Neuronal stem cell (in vitro differentiated cells): ENCODE measurements around the gene PRRX2.
"Not testable (repeated sequence)": the region's sequence is repeated elsewhere in the genome, so short reads cannot be mapped to it uniquely, and the experiment has no call there.

Experiments
- DNase-seq: peaks from one replicate; pipeline ENCODE4 v3.0.0-alpha.2; 2013; ENCODE audit warnings: low spot score
- H2AFZ ChIP-seq: one replicate; pipeline ENCODE4 v1.6.1; 2013; ENCODE audit warnings: mild to moderate bottlenecking, low read length, inconsistent platforms
- H2AK5ac ChIP-seq: 2 replicates; pipeline ENCODE4 v1.6.1; 2013; ENCODE audit warnings: low read depth, mild to moderate bottlenecking, inconsistent platforms, low read length, moderate library complexity, mixed read lengths
- H2BK120ac ChIP-seq: 2 replicates; pipeline ENCODE4 v1.6.1; 2013; ENCODE audit warnings: low read depth, mild to moderate bottlenecking, inconsistent platforms, low read length, moderate library complexity, mixed read lengths
- H2BK12ac ChIP-seq: one replicate; pipeline ENCODE4 v1.6.1; 2013; ENCODE audit warnings: low read length, inconsistent platforms
- H2BK15ac ChIP-seq: 2 replicates; pipeline ENCODE4 v1.6.1; 2013; ENCODE audit warnings: mild to moderate bottlenecking, low read length, inconsistent platforms, mixed read lengths
- H2BK5ac ChIP-seq: one replicate; pipeline ENCODE4 v1.6.1; 2013; ENCODE audit warnings: inconsistent platforms, mild to moderate bottlenecking, low read length, moderate library complexity
- H3K14ac ChIP-seq: one replicate; pipeline ENCODE4 v1.6.1; 2013; ENCODE audit warnings: low read length, inconsistent platforms
- H3K18ac ChIP-seq: 2 replicates; pipeline ENCODE4 v1.6.1; 2013; ENCODE audit warnings: low read length, inconsistent platforms
- H3K23ac ChIP-seq: 2 replicates; pipeline ENCODE4 v1.6.1; 2013; ENCODE audit warnings: low read depth, mild to moderate bottlenecking, mixed read lengths, low read length, inconsistent platforms; ENCODE audit not compliant: poor library complexity
- H3K27ac ChIP-seq: replicated peaks from 3 replicates; pipeline ENCODE4 v1.5.1; 2013; ENCODE audit warnings: low read length, inconsistent platforms
- H3K27me3 ChIP-seq, 3 experiments: 2 replicates each; pipeline ENCODE4 v1.6.1; 2013; ENCODE audit warnings: low read length in 3 of 3, mild to moderate bottlenecking in 2 of 3, inconsistent platforms in 1 of 3, low read depth in 1 of 3, mixed read lengths in 1 of 3, moderate library complexity in 1 of 3; ENCODE audit not compliant: control insufficient read depth in 3 of 3, insufficient read depth in 3 of 3
- H3K36me3 ChIP-seq, 2 donors: replicated peaks in 1 of 2; 2 replicates each; pipeline ENCODE4 v1.6.1; 2013; ENCODE audit warnings: low read length in 2 of 2; ENCODE audit not compliant: control insufficient read depth in 2 of 2, insufficient read depth in 2 of 2
- H3K4ac ChIP-seq: 2 replicates; pipeline ENCODE4 v1.6.1; 2013; ENCODE audit warnings: inconsistent platforms, mild to moderate bottlenecking, low read length, moderate library complexity
- H3K4me1 ChIP-seq, 2 donors: 1 replicate in 1 of 2; 2 replicates in 1 of 2; pipeline ENCODE4 v1.6.1; 2013; ENCODE audit warnings: low read length in 2 of 2, low read depth in 1 of 2; ENCODE audit not compliant: control insufficient read depth in 2 of 2, insufficient read depth in 1 of 2
- H3K4me2 ChIP-seq: one replicate; pipeline ENCODE4 v1.6.1; 2013; ENCODE audit warnings: mild to moderate bottlenecking, low read length, inconsistent platforms; ENCODE audit not compliant: insufficient read depth, poor library complexity, severe bottlenecking
- H3K4me3 ChIP-seq, 2 donors: 2 replicates each; pipeline ENCODE4 v1.5.1; 2013; ENCODE audit warnings: low read length in 2 of 2, mild to moderate bottlenecking in 2 of 2, inconsistent platforms in 1 of 2, moderate library complexity in 1 of 2
- H3K79me1 ChIP-seq: one replicate; pipeline ENCODE4 v1.6.1; 2013; ENCODE audit warnings: low read depth, mild to moderate bottlenecking, inconsistent platforms, low read length, moderate library complexity
- H3K9ac ChIP-seq: one replicate; pipeline ENCODE4 v1.6.1; 2013; ENCODE audit warnings: mild to moderate bottlenecking, low read depth, low read length, inconsistent platforms; ENCODE audit not compliant: poor library complexity
- H3K9me3 ChIP-seq, 2 donors: replicated peaks in 1 of 2; 2 replicates each; pipeline versions ENCODE3 to v1.6.1; 2013; ENCODE audit warnings: low read length in 2 of 2, mild to moderate bottlenecking in 2 of 2, inconsistent platforms in 1 of 2, low read depth in 1 of 2, mixed read lengths in 1 of 2, moderate library complexity in 1 of 2; ENCODE audit not compliant: control insufficient read depth in 2 of 2, insufficient read depth in 1 of 2
- H4K8ac ChIP-seq: one replicate; pipeline ENCODE4 v1.6.1; 2013; ENCODE audit warnings: low read depth, mild to moderate bottlenecking, inconsistent platforms, low read length, moderate library complexity
- H4K91ac ChIP-seq: one replicate; pipeline ENCODE4 v1.6.1; 2013; ENCODE audit warnings: low read length, low read depth, mild to moderate bottlenecking, inconsistent platforms; ENCODE audit not compliant: poor library complexity
- WGBS, 2 donors: extraction: QIAGEN DNeasy Blood & Tissue Kit; methylation state at CpG; one replicate each; pipeline ENCODE4 v1.1.7; 2013; ENCODE audit warnings: missing lambda C conversion rate in 2 of 2, mixed read lengths in 1 of 2; ENCODE audit not compliant: insufficient read length in 2 of 2, insufficient replicate concordance in 1 of 2; ENCODE audit errors: extremely low coverage in 2 of 2; 5-methylcytosine and 5-hydroxymethylcytosine counted together

The PRRX2 gene

GRCh38 chr9:129636343-129636742, 29.1 kb upstream of the PRRX2 start:
- H2BK5ac ChIP-seq, H3K4me3 ChIP-seq, H3K4me1 ChIP-seq, H4K91ac ChIP-seq, H2BK120ac ChIP-seq, H3K27me3 ChIP-seq, H3K14ac ChIP-seq, H3K23ac ChIP-seq, H3K9me3 ChIP-seq, H3K9ac ChIP-seq, H3K4me2 ChIP-seq, H3K18ac ChIP-seq, H4K8ac ChIP-seq, H3K4ac ChIP-seq, H2BK12ac ChIP-seq, H2BK15ac ChIP-seq, DNase-seq, H3K27ac ChIP-seq, H2AFZ ChIP-seq, H2AK5ac ChIP-seq: not testable (repeated sequence)
- WGBS, 2 donors: no CpG with 5 or more reads among the region's 10 CpGs
- H3K36me3 ChIP-seq: peaks cover 60 to 84% of the 10 kb centered on the region in 2 donors
- peaks cover 32% of the 10 kb centered on the region for H3K79me1 ChIP-seq

GRCh38 chr9:129637102-129637501, 28.3 kb upstream of the PRRX2 start:
- H3K9ac ChIP-seq: no peak overlapping the region
- no peak overlapping the region for H2BK120ac ChIP-seq
- H3K9me3 ChIP-seq: no peaks in the 10 kb centered on the region
- H2BK12ac ChIP-seq: no peak overlapping the region
- no peak overlapping the region for H3K18ac ChIP-seq
- peaks cover 56 to 77% of the 10 kb centered on the region in 2 donors for H3K36me3 ChIP-seq
- H3K4me1 ChIP-seq: peaks cover 9 to 11% of the 10 kb centered on the region in 2 donors
- H3K79me1 ChIP-seq: peaks cover 31% of the 10 kb centered on the region
- no peak overlapping the region for H4K8ac ChIP-seq
- H2BK15ac ChIP-seq: no peak overlapping the region
- no peak overlapping the region for H3K27ac ChIP-seq
- no peak overlapping the region for H3K4me2 ChIP-seq
- H2AFZ ChIP-seq: no peak overlapping the region
- no peak overlapping the region for H3K4ac ChIP-seq
- H4K91ac ChIP-seq: no peak overlapping the region
- H3K23ac ChIP-seq: no peak overlapping the region
- H3K14ac ChIP-seq: no peak overlapping the region
- no peak overlapping the region for H3K4me3 ChIP-seq
- whole genome bisulfite sequencing, 2 donors: no CpG with 5 or more reads among the region's 9 CpGs
- H2AK5ac ChIP-seq: no peak overlapping the region
- no peak overlapping the region for H2BK5ac ChIP-seq
- H3K27me3 ChIP-seq: no peaks in the 10 kb centered on the region
- DNase-seq: no peak

DNA sequence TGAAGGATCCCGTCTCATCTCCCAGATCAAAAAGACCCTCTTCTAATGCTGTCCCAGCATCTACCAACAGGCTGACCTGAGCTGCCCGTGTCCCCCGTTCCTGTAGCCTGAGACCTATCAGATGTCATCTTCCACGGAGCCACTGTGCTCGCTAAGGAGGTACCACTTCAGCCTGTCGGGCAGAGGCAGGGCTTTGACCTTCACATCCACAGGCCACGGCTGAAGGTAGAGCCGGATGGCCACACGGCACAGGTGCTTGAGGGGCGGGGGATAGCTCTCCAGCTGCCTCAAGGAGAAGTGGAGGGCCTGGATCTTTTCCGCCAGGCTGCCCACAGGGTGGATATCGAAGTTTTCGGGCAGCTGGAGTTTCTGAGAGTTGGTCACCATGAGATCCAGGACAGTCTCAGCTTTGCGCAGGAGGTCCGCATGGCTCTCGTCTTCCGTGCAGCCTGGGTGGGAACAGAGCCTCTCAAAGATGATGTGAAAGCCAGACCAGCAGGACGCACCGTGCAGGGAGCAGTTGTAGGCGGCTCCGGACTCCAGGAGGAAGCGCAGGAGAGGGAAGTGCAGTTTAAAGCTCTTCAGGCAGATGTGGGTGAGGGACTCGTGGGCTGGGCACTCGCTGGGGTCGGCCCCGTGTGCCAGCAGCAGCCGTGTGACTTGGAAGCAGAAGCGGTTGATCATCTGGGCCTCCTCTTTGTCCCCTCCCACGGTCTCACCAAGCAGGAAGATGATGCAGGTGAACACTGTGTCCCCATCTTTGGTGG, 27.6 kb upstream of the PRRX2 start:
- Histone ChIP-seq H3K36me3 (peaks cover 50 to 69% of the 10 kb centered on the region in 2 donors), H3K14ac (no peak overlapping the region), H2BK15ac (no peak overlapping the region), H3K79me1 (peaks cover 29% of the 10 kb centered on the region), H2AFZ (no peak overlapping the region), H3K4ac (no peak overlapping the region), H2BK12ac (no peak overlapping the region), H3K4me1 (peaks cover 11% of the 10 kb centered on the region in 2 donors), H2BK120ac (no peak overlapping the region), H3K23ac (no peak overlapping the region), H3K4me3 (no peak overlapping the region), H3K18ac (no peak overlapping the region), H2AK5ac (no peak overlapping the region), H3K9ac (peak overlapping the region; percentile 12), H4K91ac (no peak overlapping the region), H4K8ac (no peak overlapping the region), H3K9me3 (no peaks in the 10 kb centered on the region), H2BK5ac (peak overlapping the region; percentile 66), H3K27me3 (no peaks in the 10 kb centered on the region), H3K27ac (no peak overlapping the region), H3K4me2 (no peak overlapping the region)
- WGBS, 2 donors: no CpG with 5 or more reads among the region's 29 CpGs
- no peak for DNase-seq

- no CpG with 5 or more reads among the region's 17 CpGs for WGBS, 2 donors
These were observed 26.3 kb upstream of the PRRX2 start for GRCh38 chr9:129639034-129639630.

More at GRCh38 chr9:129639034-129639630, 26.3 kb upstream of the PRRX2 start:
- Histone ChIP-seq H3K14ac (no peak overlapping the region), H4K91ac (no peak overlapping the region), H2BK5ac (no peak overlapping the region), H2BK15ac (no peak overlapping the region), H3K27ac (no peak overlapping the region), H2AK5ac (peak overlapping the region; percentile 43), H3K23ac (peak overlapping the region; percentile 73), H2BK120ac (no peak overlapping the region), H3K18ac (no peak overlapping the region), H3K9me3 (no peaks in the 10 kb centered on the region), H2BK12ac (no peak overlapping the region), H3K79me1 (peaks cover 27% of the 10 kb centered on the region), H4K8ac (peak overlapping the region; percentile 43), H3K4me1 (peaks cover 11% of the 10 kb centered on the region in 2 donors), H3K9ac (no peak overlapping the region), H3K27me3 (no peaks in the 10 kb centered on the region), H2AFZ (no peak overlapping the region), H3K4me3 (peak overlapping the region in 1 of 2 donors; percentile 6), H3K36me3 (peaks cover 43 to 56% of the 10 kb centered on the region in 2 donors), H3K4me2 (no peak overlapping the region), H3K4ac (peak overlapping the region; percentile 37)
- DNase-seq: no peak
